ENCODE measurements around the gene PSMB2.
A peak's percentile ranks its signal among the peaks of the same experiment; 100 is the strongest.

PSMB2 gene

GRCh38 chr1:35605071-35605866 is 36.1 kb downstream of the PSMB2 start:
- Mint-ChIP-seq H3K9me3 (peaks cover 7% of the 10 kb centered on the region), H3K36me3 (ENCODE audit: low read depth) (peaks cover 72% of the 10 kb centered on the region), H3K27ac (peak overlapping the region in 2 of 3 experiments; percentile 9 to 61), H3K4me1 (peaks cover 14% of the 10 kb centered on the region), H3K4me3 (no peak overlapping the region), H3K27me3 (ENCODE audit: low read depth) (no peaks in the 10 kb centered on the region)
- TF ChIP-seq, protein P1, sequence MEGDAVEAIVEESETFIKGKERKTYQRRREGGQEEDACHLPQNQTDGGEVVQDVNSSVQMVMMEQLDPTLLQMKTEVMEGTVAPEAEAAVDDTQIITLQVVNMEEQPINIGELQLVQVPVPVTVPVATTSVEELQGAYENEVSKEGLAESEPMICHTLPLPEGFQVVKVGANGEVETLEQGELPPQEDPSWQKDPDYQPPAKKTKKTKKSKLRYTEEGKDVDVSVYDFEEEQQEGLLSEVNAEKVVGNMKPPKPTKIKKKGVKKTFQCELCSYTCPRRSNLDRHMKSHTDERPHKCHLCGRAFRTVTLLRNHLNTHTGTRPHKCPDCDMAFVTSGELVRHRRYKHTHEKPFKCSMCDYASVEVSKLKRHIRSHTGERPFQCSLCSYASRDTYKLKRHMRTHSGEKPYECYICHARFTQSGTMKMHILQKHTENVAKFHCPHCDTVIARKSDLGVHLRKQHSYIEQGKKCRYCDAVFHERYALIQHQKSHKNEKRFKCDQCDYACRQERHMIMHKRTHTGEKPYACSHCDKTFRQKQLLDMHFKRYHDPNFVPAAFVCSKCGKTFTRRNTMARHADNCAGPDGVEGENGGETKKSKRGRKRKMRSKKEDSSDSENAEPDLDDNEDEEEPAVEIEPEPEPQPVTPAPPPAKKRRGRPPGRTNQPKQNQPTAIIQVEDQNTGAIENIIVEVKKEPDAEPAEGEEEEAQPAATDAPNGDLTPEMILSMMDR (IDR thresholded peaks at IDR 0.05; ENCODE audit: unreplicated experiment in 3 of 3): no peak

GRCh38 chr1:35603941-35604340 is 37.4 kb downstream of the PSMB2 start:
- TF ChIP-seq, protein P1 (IDR thresholded peaks at IDR 0.05; ENCODE audit: unreplicated experiment in 3 of 3): no peak
- Mint-ChIP-seq H3K4me3 (no peak overlapping the region), H3K27ac (no peak overlapping the region), H3K9me3 (peaks cover 7% of the 10 kb centered on the region), H3K4me1 (peaks cover 14% of the 10 kb centered on the region), H3K27me3 (ENCODE audit: low read depth) (no peaks in the 10 kb centered on the region), H3K36me3 (ENCODE audit: low read depth) (peaks cover 73% of the 10 kb centered on the region)

DNA sequence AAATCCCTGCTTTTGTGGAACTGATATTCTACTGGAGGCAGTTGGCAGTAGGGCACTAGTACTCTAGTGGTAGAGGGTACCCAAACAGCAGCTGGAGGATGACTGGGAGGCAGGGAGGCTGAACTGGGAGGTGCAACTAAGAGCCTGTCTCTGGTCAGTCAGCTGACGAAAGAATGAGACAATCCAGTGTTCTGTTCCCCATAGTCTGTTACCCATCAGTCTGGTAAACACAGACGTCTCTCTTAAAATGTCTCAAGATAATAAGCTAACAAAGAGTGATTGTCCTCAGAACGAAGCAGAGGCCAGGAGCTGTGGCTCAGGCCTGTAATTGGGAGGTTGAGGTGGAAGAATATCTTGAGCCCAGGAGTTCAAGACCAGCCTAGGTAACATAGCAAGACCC is 37.9 kb downstream of the PSMB2 start:
- no peak overlapping the region for H3K27ac Mint-ChIP-seq
- H3K4me1 Mint-ChIP-seq: peaks cover 14% of the 10 kb centered on the region
- H3K4me3 Mint-ChIP-seq: no peak overlapping the region
- H3K27me3 Mint-ChIP-seq (ENCODE audit: low read depth): no peaks in the 10 kb centered on the region
- H3K9me3 Mint-ChIP-seq: peaks cover 7% of the 10 kb centered on the region
- peaks cover 69% of the 10 kb centered on the region for H3K36me3 Mint-ChIP-seq (ENCODE audit: low read depth)
- TF ChIP-seq, protein P1 (IDR thresholded peaks at IDR 0.05; ENCODE audit: unreplicated experiment in 3 of 3): no peak

DNA sequence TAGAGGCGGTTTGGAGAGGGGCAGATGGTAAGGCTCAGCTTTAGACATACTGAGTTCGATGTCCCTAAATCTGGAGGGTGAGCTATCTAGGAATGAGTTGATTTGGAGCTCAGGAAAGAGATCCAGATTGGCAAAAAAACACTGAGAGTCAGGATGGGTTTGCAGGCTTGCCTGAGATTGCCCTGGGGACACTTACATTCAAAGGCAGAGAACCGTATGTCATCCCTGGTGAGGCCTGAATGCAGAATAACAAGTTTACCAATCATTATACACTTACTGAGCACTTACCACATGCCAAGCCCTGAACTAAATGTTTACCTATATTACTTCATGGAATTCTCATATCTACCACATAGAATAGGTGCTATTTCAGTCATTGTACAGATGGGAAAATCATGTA is 40.7 kb downstream of the PSMB2 start:
- TF ChIP-seq, protein P1 (IDR thresholded peaks at IDR 0.05; ENCODE audit: unreplicated experiment in 3 of 3): no peak
- Mint-ChIP-seq H3K27ac (no peak overlapping the region), H3K27me3 (ENCODE audit: low read depth) (no peaks in the 10 kb centered on the region), H3K4me1 (peaks cover 7% of the 10 kb centered on the region), H3K4me3 (no peak overlapping the region), H3K9me3 (no peaks in the 10 kb centered on the region), H3K36me3 (ENCODE audit: low read depth) (peaks cover 42% of the 10 kb centered on the region)

DNA sequence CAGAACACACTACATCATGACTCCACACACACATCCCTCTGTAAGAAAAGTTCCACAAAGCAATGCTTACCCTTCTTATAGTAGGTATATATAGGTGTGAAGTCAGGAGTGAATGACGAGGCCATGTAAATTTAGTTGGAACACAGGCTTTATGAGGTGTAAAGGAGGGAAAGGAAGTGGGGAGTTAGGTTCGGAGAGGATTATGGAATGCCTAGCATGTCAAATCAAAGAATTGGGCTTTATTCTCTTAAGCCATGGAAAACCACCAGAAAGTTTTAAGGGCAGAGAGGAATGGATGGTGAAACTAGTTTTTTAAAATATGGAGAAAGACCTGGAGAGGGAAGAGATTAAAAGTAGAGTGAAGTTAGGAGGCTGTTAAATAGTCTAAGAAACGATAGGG is 41.9 kb downstream of the PSMB2 start:
- TF ChIP-seq, protein P1 (IDR thresholded peaks at IDR 0.05; ENCODE audit: unreplicated experiment in 3 of 3): no peak
- H3K4me3 Mint-ChIP-seq: no peak overlapping the region
- H3K4me1 Mint-ChIP-seq: no peaks in the 10 kb centered on the region
- H3K9me3 Mint-ChIP-seq: no peaks in the 10 kb centered on the region
- peaks cover 33% of the 10 kb centered on the region for H3K36me3 Mint-ChIP-seq (ENCODE audit: low read depth)
- no peaks in the 10 kb centered on the region for H3K27me3 Mint-ChIP-seq (ENCODE audit: low read depth)
- H3K27ac Mint-ChIP-seq: no peak overlapping the region

GRCh38 chr1:35598895-35599294 is 42.4 kb downstream of the PSMB2 start:
- Mint-ChIP-seq H3K4me3 (no peak overlapping the region), H3K36me3 (ENCODE audit: low read depth) (peaks cover 28% of the 10 kb centered on the region), H3K27ac (no peak overlapping the region), H3K4me1 (no peaks in the 10 kb centered on the region), H3K27me3 (ENCODE audit: low read depth) (no peaks in the 10 kb centered on the region), H3K9me3 (no peaks in the 10 kb centered on the region)
- TF ChIP-seq, protein P1 (IDR thresholded peaks at IDR 0.05; ENCODE audit: unreplicated experiment in 3 of 3): no peak

Measured in nephron (organoid).